IMR-90 (cell line): Measurements from ENCODE around the gene HTT. TPM values are rescaled to one million over a fixed set of nuclear protein-coding genes. Genes with fewer than 3 reads are reported as not detected.
"Not testable (repeated sequence)": the region's sequence is repeated elsewhere in the genome, so short reads cannot be mapped to it uniquely, and the experiment has no call there.

Experiments used
- ATAC-seq: fragments of 200-7000 bp; cut with Tn5 transposase; 2 replicates; pipeline ENCODE4 v1.9.1; 2020; ENCODE audit warnings: low read depth, mild to moderate bottlenecking, moderate library complexity
- BruUV-seq: library from RNA; stranded (reverse); fragments of 400-500 nt; replicated peaks from 2 replicates; lab custom pipeline; 2021; lab: Mats Ljungman, UMichigan
- CTCF ChIA-PET: fragments of 300-600 bp; formaldehyde crosslinking; extraction: SDS; loops from one replicate; lab custom pipeline; 2021; ENCODE audit warnings: antibody characterized with exemption; lab: Yijun Ruan, JAX
- POLR2A ChIA-PET: fragments of 300-600 bp; sonication (Branson Sonifier 250); formaldehyde crosslinking; loops from one replicate; lab custom pipeline; 2022; ENCODE audit warnings: antibody characterized with exemption; ENCODE audit not compliant: unreplicated experiment; lab: Charles Lee
- DNase-seq: peaks from one replicate; pipeline ENCODE4 v3.0.0; 2013
- H2AFZ ChIP-seq: replicated peaks from 2 replicates; pipeline ENCODE3; 2013; ENCODE audit warnings: low read length, mild to moderate bottlenecking; ENCODE audit not compliant: poor library complexity
- H2AK5ac ChIP-seq: 2 replicates; pipeline ENCODE4 v1.6.1; 2013; ENCODE audit warnings: low read depth, low read length, inconsistent platforms
- H2AK9ac ChIP-seq: replicated peaks from 2 replicates; pipeline ENCODE3; 2013; ENCODE audit warnings: mild to moderate bottlenecking, low read depth, low read length, moderate library complexity; ENCODE audit not compliant: poor library complexity
- H2BK120ac ChIP-seq: 2 replicates; pipeline ENCODE4 v1.6.1; 2013; ENCODE audit warnings: low read depth, low read length, inconsistent platforms
- H2BK15ac ChIP-seq: 3 replicates; pipeline ENCODE4 v1.6.1; 2013; ENCODE audit warnings: low read depth, low read length, inconsistent platforms
- H2BK20ac ChIP-seq: 2 replicates; pipeline ENCODE4 v1.6.1; 2013; ENCODE audit warnings: low read depth, mild to moderate bottlenecking, inconsistent platforms, low read length, moderate library complexity
- H2BK5ac ChIP-seq: 2 replicates; pipeline ENCODE4 v1.6.1; 2013; ENCODE audit warnings: mild to moderate bottlenecking, low read depth, low read length, inconsistent platforms; ENCODE audit not compliant: poor library complexity, severe bottlenecking
- H3K14ac ChIP-seq: replicated peaks from 2 replicates; pipeline ENCODE4 v1.6.1; 2013; ENCODE audit warnings: low read depth, low read length, inconsistent platforms
- H3K18ac ChIP-seq: 2 replicates; pipeline ENCODE4 v1.6.1; 2013; ENCODE audit warnings: low read depth, low read length, control low read depth
- H3K23ac ChIP-seq: 2 replicates; pipeline ENCODE4 v1.6.1; 2013; ENCODE audit warnings: low read depth, low read length, inconsistent platforms
- H3K27ac ChIP-seq: 2 replicates; pipeline ENCODE4 v1.5.1; 2013; ENCODE audit warnings: mild to moderate bottlenecking, control low read depth, low read length; ENCODE audit not compliant: insufficient read depth
- H3K27me3 ChIP-seq: 2 replicates; pipeline ENCODE4 v1.6.1; 2013; ENCODE audit warnings: low read length; ENCODE audit not compliant: control insufficient read depth, insufficient read depth
- H3K36me3 ChIP-seq: 2 replicates; pipeline ENCODE4 v1.6.1; 2013; ENCODE audit warnings: low read length, mixed read lengths; ENCODE audit not compliant: control insufficient read depth, insufficient read depth
- H3K4ac ChIP-seq: 2 replicates; pipeline ENCODE4 v1.6.1; 2013; ENCODE audit warnings: low read depth, low read length, inconsistent platforms
- H3K4me1 ChIP-seq: 2 replicates; pipeline ENCODE4 v1.6.1; 2013; ENCODE audit warnings: low read length, mixed read lengths; ENCODE audit not compliant: control insufficient read depth, insufficient read depth
- H3K4me2 ChIP-seq: 2 replicates; pipeline ENCODE4 v1.6.1; 2013; ENCODE audit warnings: low read depth, mild to moderate bottlenecking, control low read depth, low read length, moderate library complexity
- H3K4me3 ChIP-seq: 2 replicates; pipeline ENCODE4 v1.5.1; 2013; ENCODE audit warnings: low read depth, mild to moderate bottlenecking, control low read depth, low read length, moderate library complexity; ENCODE audit not compliant: insufficient read depth
- H3K56ac ChIP-seq: 2 replicates; pipeline ENCODE4 v1.6.1; 2013; ENCODE audit warnings: low read length, inconsistent platforms; ENCODE audit not compliant: insufficient read depth; ENCODE audit errors: extremely low read depth
- H3K79me1 ChIP-seq, 2 experiments: 2 replicates each; pipeline ENCODE4 v1.6.1; 2013; ENCODE audit warnings: low read length in 2 of 2, inconsistent platforms in 1 of 2, low read depth in 1 of 2
- H3K9ac ChIP-seq: 2 replicates; pipeline ENCODE4 v1.6.1; 2013; ENCODE audit warnings: low read depth, low read length, control low read depth
- H3K9me1 ChIP-seq: 2 replicates; pipeline ENCODE4 v1.6.1; 2013; ENCODE audit warnings: low read length, inconsistent platforms; ENCODE audit not compliant: insufficient read depth
- H3K9me3 ChIP-seq: 2 replicates; pipeline ENCODE4 v1.6.1; 2013; ENCODE audit warnings: low read length; ENCODE audit not compliant: control insufficient read depth, insufficient read depth
- H4K20me1 ChIP-seq: 2 replicates; pipeline ENCODE4 v1.6.1; 2013; ENCODE audit warnings: low read length, inconsistent platforms; ENCODE audit not compliant: insufficient read depth
- H4K5ac ChIP-seq: 2 replicates; pipeline ENCODE4 v1.6.1; 2013; ENCODE audit warnings: mild to moderate bottlenecking, low read depth, low read length, control low read depth
- H4K8ac ChIP-seq, 2 experiments: 2 replicates each; pipeline ENCODE4 v1.6.1; 2013; ENCODE audit warnings: low read depth in 2 of 2, low read length in 2 of 2, control low read depth in 1 of 2, inconsistent platforms in 1 of 2
- H4K91ac ChIP-seq: 2 replicates; pipeline ENCODE4 v1.6.1; 2013; ENCODE audit warnings: low read depth, low read length, inconsistent platforms; ENCODE audit not compliant: insufficient read depth
- BHLHE40 ChIP-seq: fragments of 150-350 bp; IDR thresholded peaks from 2 replicates; pipeline ENCODE4 v1.6.1; 2016; ENCODE audit warnings: mild to moderate bottlenecking, low read depth, low read length
- CHD1 ChIP-seq: IDR thresholded peaks from 2 replicates; pipeline ENCODE4 v1.6.1; 2012; ENCODE audit warnings: low read depth, low read length, improper control_type of control experiment
- FOS ChIP-seq: fragments of 150-350 bp; IDR thresholded peaks from 2 replicates; pipeline ENCODE4 v1.6.1; 2016; ENCODE audit warnings: low read depth, low read length
- MAFK ChIP-seq: IDR thresholded peaks from 2 replicates; pipeline ENCODE4 v1.6.1; 2012; ENCODE audit warnings: low read depth, low read length, improper control_type of control experiment
- MXI1 ChIP-seq: IDR thresholded peaks from 2 replicates; pipeline ENCODE4 v1.6.1; 2012; ENCODE audit warnings: low read depth, mild to moderate bottlenecking, low read length, moderate library complexity, borderline replicate concordance
- NFE2L2 ChIP-seq: fragments of 150-350 bp; IDR thresholded peaks from 2 replicates; pipeline ENCODE4 v1.6.1; 2016; ENCODE audit warnings: low read depth, mild to moderate bottlenecking, low read length
- RFX5 ChIP-seq: IDR thresholded peaks from 2 replicates; pipeline ENCODE4 v1.8.0; 2012; ENCODE audit warnings: low read depth, mild to moderate bottlenecking, low read length, moderate library complexity
- WGBS, 2 experiments: methylation state at CpG; one replicate each; pipeline versions ENCODE4 v1.1.5 to v1.1.7; 2013; ENCODE audit warnings: missing lambda C conversion rate in 2 of 2; ENCODE audit not compliant: insufficient read length in 1 of 2; ENCODE audit errors: extremely low coverage in 2 of 2; 5-methylcytosine and 5-hydroxymethylcytosine counted together
- dilution Hi-C: fragments of 300-500 bp; cut with HindIII; formaldehyde crosslinking; loops from one replicate; pipeline ENCODE4 v1.14.3; 2018; ENCODE audit warnings: low sequenced_read_pairs; ENCODE audit not compliant: unreplicated experiment
- in situ Hi-C: fragments of 300-500 bp; cut with MboI; formaldehyde crosslinking; loops from 3 replicates; pipeline ENCODE4 v1.14.3; 2019; ENCODE audit warnings: low sequenced_read_pairs, inconsistent platforms, mixed read lengths
- intact Hi-C: fragments of 100-400 bp; cut with micrococcal nuclease; formaldehyde crosslinking; loops from 2 replicates; pipeline ENCODE4 v1.10.0; 2022
- polyA plus RNA-seq, 3 experiments: library from polyadenylated mRNA; depleted of rRNA; stranded (reverse); fragments of >200 nt; gene quantifications; 2 replicates each; pipeline ENCODE4 v1.2.3, GENCODE V29; 2012; ENCODE audit warnings: low replicate concordance in 1 of 3
- total RNA-seq: library from RNA; depleted of rRNA; stranded (reverse); fragments of >200 nt; gene quantifications from 2 replicates; pipeline ENCODE4 v1.2.3, GENCODE V29; 2012
- TF ChIP-seq, protein P1 (sequence below): fragments of 150-350 bp; IDR thresholded peaks from 2 replicates; pipeline ENCODE4 v1.6.1; 2016; ENCODE audit warnings: low read depth, mild to moderate bottlenecking, low read length, moderate library complexity, borderline replicate concordance

The HTT gene
- total and polyA plus RNA-seq, 2 of the 4 experiments (the other 2 are of a cell fraction) = 11.6 to 14.3 TPM

DNA sequence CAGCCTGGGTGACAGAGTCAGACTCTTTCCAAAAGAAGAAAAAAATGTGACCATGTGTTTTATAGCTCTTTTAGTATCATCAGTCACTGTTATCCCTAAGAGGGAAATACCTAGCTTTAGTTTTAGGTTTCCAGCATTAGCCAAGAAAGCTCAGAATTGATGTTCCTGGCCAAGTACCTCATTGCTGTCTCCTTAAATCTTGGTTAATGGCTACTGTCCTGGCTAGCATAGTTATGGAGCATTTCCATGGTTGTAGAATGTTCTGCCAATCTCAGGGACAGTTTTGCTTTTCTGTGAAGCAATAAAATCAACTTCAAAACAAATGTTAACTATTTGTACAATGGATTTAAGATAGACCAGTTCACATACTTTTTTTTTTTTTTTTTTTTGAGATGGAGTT lies 74.4 kb downstream of the HTT start:
- dilution Hi-C loops = no loop called here
- no peaks in the 10 kb centered on the region for H3K9me3 ChIP-seq
- CTCF ChIA-PET = no interaction called here
- no peak overlapping the region for H4K91ac ChIP-seq
- H3K14ac ChIP-seq = no peak overlapping the region
- no peak overlapping the region for H3K18ac ChIP-seq
- ATAC-seq (no peak), DNase-seq (no peak)
- no peak overlapping the region for H2BK5ac ChIP-seq
- no TSS peak for BruUV-seq
- no peak overlapping the region for H3K4ac ChIP-seq
- H2AK9ac ChIP-seq = no peak overlapping the region
- in situ Hi-C loops = no loop called here
- no peaks in the 10 kb centered on the region; a peak in 1 of 4 replicates for H3K79me1 ChIP-seq
- no peak overlapping the region for H2BK15ac ChIP-seq
- H4K5ac ChIP-seq = no peak overlapping the region
- H2AFZ ChIP-seq = no peak overlapping the region
- POLR2A ChIA-PET = no interaction called here
- H3K27ac ChIP-seq = no peak overlapping the region
- H3K27me3 ChIP-seq = no peaks in the 10 kb centered on the region
- no peak overlapping the region for H3K23ac ChIP-seq
- intact Hi-C loops = no loop called here
- H3K9me1 ChIP-seq = no peaks in the 10 kb centered on the region
- no peak overlapping the region for H3K9ac ChIP-seq
- no peak overlapping the region for H2AK5ac ChIP-seq
- no peaks in the 10 kb centered on the region for H4K20me1 ChIP-seq
- TF ChIP-seq MXI1 (no peak), MAFK (no peak), NFE2L2 (no peak), FOS (no peak), BHLHE40 (no peak), CHD1 (no peak), RFX5 (no peak)
- TF ChIP-seq, protein P1, sequence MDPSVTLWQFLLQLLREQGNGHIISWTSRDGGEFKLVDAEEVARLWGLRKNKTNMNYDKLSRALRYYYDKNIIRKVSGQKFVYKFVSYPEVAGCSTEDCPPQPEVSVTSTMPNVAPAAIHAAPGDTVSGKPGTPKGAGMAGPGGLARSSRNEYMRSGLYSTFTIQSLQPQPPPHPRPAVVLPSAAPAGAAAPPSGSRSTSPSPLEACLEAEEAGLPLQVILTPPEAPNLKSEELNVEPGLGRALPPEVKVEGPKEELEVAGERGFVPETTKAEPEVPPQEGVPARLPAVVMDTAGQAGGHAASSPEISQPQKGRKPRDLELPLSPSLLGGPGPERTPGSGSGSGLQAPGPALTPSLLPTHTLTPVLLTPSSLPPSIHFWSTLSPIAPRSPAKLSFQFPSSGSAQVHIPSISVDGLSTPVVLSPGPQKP = no peak
- peaks cover 48% of the 10 kb centered on the region for H3K36me3 ChIP-seq
- no peak overlapping the region for H3K56ac ChIP-seq
- no peaks in the 10 kb centered on the region for H3K4me1 ChIP-seq
- H2BK120ac ChIP-seq = no peak overlapping the region
- no peak overlapping the region for H3K4me3 ChIP-seq
- H3K4me2 ChIP-seq = no peak overlapping the region
- H2BK20ac ChIP-seq = no peak overlapping the region
- H4K8ac ChIP-seq = no peak overlapping the region

DNA sequence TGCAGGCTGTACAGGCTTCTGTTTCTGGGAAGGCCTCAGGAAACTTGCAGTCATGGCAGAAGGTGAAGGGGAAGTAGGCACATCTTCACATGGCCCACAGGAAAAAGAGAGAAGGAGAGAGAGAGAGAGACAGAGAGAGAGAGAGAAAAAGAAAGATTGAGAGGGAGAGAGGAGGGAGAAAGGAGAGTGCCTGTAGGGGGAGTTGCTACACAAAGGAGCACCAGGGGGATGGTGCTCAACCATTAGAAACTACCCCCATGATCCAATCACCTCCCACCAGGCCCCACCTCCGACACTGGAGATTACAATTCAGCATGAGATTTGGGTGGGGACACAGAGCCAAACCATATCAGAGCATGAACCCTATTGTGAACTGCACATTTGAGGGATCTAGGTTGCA lies 76.8 kb downstream of the HTT start:
- H3K14ac ChIP-seq, dilution Hi-C loops, H3K27ac ChIP-seq, DNase-seq, in situ Hi-C loops, H2AFZ ChIP-seq, H3K79me1 ChIP-seq, H2AK5ac ChIP-seq, H2AK9ac ChIP-seq, H3K18ac ChIP-seq, H2BK20ac ChIP-seq, H3K23ac ChIP-seq, CTCF ChIA-PET, H4K91ac ChIP-seq, H3K4me1 ChIP-seq, H2BK120ac ChIP-seq, H2BK5ac ChIP-seq, H3K56ac ChIP-seq, H3K9me3 ChIP-seq, H4K8ac ChIP-seq, H4K20me1 ChIP-seq, H4K5ac ChIP-seq, H3K27me3 ChIP-seq, H3K4ac ChIP-seq, H3K4me3 ChIP-seq, intact Hi-C loops, POLR2A ChIA-PET, BruUV-seq, H3K4me2 ChIP-seq, ATAC-seq, H2BK15ac ChIP-seq, H3K9ac ChIP-seq, H3K9me1 ChIP-seq: not testable (repeated sequence)
- WGBS, 2 experiments = no CpG with 5 or more reads among the region's 1 CpG
- peaks cover 55% of the 10 kb centered on the region for H3K36me3 ChIP-seq
